Gastrocnemius medialis (tissue), 4 donors: ENCODE measurements around the gene FGFR3.

ENCODE experiments used
- POLR2A ChIP-seq, 2 donors: fragments of 450-650 bp; IDR thresholded peaks; one replicate each; pipeline ENCODE4 v1.6.1; 2017; ENCODE audit warnings: antibody characterized with exemption in 2 of 2, mild to moderate bottlenecking in 2 of 2, moderate library complexity in 2 of 2
- TF ChIP-seq, protein P1 (sequence below), 5 experiments: fragments of 450-650 bp in 3 of 5; fragments of 200-600 bp in 2 of 5; sonication (generic) in 2 of 5; IDR thresholded peaks in 4 of 5; conservative IDR thresholded peaks in 1 of 5; 1 replicate in 4 of 5; 2 replicates in 1 of 5; pipeline ENCODE4 v1.5.1; 2016 to 2019; ENCODE audit warnings: antibody characterized with exemption in 5 of 5, mild to moderate bottlenecking in 3 of 5, moderate library complexity in 3 of 5

DNA sequence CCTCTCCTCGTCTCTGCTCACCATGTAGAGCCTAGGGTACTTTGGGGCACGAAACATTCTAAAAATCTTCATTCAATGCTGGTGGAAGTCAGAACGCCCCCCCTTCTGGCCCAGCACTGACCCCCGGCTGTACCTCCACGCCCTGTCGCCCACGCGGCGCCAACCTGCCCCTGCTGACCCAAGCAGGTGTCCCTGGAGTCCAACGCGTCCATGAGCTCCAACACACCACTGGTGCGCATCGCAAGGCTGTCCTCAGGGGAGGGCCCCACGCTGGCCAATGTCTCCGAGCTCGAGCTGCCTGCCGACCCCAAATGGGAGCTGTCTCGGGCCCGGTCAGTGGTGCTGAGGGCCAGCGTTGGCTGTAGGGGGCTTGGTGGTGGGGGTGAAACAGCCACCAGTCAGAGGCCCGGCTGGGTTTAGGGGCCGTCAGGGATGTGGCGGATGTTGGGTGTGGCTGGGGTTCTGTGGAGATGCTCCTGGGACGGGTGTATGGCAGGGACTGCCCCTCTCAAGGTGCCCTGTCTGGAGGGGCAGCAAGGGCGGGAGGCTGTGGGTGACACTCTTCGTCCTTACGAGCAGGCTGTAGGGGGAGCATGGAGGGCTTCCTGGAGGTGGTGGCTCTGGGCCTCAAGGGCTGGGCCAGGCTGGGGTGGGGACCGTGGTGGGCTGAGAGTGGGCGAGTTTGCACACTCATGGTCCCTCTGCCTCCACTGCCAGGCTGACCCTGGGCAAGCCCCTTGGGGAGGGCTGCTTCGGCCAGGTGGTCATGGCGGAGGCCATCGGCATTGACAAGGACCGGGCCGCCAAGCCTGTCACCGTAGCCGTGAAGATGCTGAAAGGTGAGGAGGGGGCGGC lies 11.8 kb downstream of the FGFR3 start:
- TF ChIP-seq, protein P1, sequence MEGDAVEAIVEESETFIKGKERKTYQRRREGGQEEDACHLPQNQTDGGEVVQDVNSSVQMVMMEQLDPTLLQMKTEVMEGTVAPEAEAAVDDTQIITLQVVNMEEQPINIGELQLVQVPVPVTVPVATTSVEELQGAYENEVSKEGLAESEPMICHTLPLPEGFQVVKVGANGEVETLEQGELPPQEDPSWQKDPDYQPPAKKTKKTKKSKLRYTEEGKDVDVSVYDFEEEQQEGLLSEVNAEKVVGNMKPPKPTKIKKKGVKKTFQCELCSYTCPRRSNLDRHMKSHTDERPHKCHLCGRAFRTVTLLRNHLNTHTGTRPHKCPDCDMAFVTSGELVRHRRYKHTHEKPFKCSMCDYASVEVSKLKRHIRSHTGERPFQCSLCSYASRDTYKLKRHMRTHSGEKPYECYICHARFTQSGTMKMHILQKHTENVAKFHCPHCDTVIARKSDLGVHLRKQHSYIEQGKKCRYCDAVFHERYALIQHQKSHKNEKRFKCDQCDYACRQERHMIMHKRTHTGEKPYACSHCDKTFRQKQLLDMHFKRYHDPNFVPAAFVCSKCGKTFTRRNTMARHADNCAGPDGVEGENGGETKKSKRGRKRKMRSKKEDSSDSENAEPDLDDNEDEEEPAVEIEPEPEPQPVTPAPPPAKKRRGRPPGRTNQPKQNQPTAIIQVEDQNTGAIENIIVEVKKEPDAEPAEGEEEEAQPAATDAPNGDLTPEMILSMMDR (IDR thresholded peaks at IDR 0.05 in 4 of 5, conservative IDR thresholded peaks at IDR 0.05 in 1 of 5), result no peak
- no peak for TF ChIP-seq POLR2A (IDR thresholded peaks at IDR 0.05)
